HG02973 (cell line): ENCODE data around the gene GAS7.

Experiments used
- ATAC-seq: cut with Tn5 transposase; IDR thresholded peaks from one replicate; pipeline ENCODE4 v1.9.1; 2021; ENCODE audit warnings: moderate library complexity; ENCODE audit not compliant: unreplicated experiment

GAS7 gene

GRCh38 chr17:9899280-9900043 lies 298.9 kb downstream of the GAS7 start:
- ATAC-seq, result no peak

DNA sequence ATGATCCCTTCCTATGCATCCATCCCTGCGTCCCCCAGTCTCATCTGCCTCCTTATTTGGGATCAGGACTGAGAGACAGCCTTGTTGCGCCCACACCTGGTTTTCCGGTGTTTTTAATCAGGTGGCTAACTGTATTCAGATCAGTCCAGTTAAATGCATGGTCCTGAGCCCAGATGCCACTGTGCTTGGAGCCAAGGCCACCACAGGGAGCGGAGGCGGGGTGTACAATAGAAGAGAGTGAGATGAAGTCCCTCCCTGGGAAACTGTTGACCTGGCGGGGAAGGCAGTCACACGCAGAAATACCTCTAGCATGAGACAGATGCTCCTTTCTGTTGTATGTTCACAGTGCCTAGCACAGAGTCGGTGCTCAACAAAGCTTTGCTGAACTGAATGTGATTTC lies 299.6 kb downstream of the GAS7 start:
- ATAC-seq, result no peak

- no peak for ATAC-seq
Observed at GRCh38 chr17:9897372-9897968, 300.9 kb downstream of the GAS7 start.

DNA sequence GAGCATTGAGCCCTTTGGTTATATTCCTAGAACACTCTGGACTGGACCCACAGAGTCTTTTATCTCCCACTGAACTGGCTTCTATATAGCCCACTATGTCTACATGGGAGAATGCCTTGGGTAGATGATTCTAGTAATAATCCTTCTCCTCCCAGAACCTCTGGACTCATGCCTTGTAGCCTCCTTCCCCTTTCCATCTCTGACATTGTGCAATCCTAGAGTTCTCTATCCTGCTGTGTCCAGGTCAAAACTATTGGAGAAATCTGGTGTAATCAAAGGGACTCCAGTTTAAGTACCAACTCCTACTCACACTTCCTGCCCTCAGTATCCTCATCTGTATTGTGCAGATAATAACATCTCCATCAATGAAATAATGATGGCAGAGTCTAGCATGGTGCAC lies 302.5 kb downstream of the GAS7 start:
- ATAC-seq, result no peak

DNA sequence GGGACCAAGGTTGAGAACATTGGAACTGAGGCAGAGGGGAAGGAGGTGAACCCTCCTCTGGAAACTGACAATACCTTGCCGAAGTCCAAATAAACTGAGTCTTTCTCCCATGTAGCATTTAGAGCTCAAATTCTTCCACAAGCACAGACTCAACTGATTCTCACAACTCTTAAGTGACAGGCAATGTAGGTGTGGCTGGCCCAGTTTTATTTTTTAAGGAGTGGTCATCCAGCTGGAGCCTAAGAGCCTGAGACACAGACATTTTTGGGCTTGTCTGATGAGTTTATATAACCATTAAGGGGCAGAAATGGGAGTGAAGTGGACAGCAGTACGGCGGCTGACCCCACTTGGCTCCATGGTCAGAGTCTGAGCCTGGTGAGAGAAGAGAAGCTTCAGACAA lies 304.2 kb downstream of the GAS7 start:
- ATAC-seq, result no peak

DNA sequence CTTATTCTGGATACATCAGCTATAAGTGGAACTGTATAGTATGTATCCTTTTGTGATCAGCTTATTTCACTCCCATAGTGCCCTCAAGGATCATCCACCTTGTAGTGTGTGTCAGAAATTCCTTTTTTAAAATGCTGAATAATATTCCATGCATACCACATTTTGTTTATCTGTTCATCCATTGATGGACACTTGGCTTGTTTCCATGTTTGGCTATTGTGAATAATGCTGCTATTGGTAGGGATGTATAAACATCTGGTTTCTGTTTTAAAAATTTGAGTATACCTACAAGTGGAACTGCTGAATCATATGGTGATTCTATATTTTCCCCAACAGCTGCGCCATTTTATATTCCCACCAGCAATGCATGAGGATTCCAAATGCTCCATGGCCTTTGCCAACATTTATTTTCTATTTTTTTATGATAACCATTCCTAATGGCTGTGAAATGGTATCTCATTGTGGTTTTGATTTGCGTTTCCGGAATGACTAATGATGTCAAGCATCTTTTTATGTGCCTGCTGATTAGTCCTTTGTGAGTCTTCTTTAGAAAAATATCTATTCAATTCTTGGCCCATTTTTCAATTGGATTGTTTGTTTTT lies 304.9 kb downstream of the GAS7 start:
- ATAC-seq, result no peak

- ATAC-seq, result no peak
Observed at GRCh38 chr17:9890124-9890523, 308.3 kb downstream of the GAS7 start.

GRCh38 chr17:9887508-9887907 lies 310.9 kb downstream of the GAS7 start:
- no peak for ATAC-seq

- no peak for ATAC-seq
Observed at GRCh38 chr17:9886141-9886930, 312.1 kb downstream of the GAS7 start.

DNA sequence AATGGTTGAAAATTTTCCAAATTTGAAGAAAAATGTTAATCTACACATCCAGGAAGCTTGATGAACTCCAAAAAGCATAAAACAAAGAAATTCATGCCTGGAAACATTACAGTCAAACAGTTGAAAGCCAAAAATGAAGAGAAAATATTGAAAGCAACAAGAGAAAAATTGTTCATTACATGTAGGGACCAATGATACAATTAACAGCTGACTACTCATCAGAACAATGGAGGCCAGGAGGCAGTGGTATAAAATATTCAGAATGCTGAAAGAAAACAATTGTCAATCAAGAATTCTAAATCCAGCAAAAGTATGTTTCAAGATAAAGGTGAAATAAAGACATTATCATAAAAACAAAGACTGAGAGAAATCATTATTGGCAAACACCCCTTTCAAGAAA lies 315.0 kb downstream of the GAS7 start:
- ATAC-seq, result no peak

GRCh38 chr17:9880582-9880999 lies 317.8 kb downstream of the GAS7 start:
- ATAC-seq, result no peak

- ATAC-seq, result no peak
Observed at GRCh38 chr17:9878786-9879525, 319.4 kb downstream of the GAS7 start.

GRCh38 chr17:9878356-9878755 lies 320.1 kb downstream of the GAS7 start:
- ATAC-seq, result no peak

- no peak for ATAC-seq
Observed at GRCh38 chr17:9875441-9875840, 323.0 kb downstream of the GAS7 start.

DNA sequence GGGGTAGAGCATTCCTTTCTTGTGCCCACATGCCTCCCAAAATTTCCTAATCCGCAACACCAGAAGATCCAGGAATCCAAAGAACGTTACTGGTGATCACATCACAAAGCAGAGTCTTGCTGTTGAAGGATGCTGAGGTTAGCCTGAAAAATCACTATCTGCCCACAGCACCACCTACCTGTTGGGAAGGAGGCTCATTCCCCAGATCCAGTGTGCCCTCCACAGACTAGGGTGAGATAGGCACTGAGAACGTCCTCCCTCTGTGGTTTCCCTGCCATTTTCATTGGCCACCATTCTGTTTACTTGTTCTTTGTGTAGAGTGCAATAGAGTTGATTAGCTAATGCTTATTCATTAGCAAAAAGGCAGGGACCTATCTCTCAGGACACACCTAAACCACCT lies 323.7 kb downstream of the GAS7 start:
- no peak for ATAC-seq

DNA sequence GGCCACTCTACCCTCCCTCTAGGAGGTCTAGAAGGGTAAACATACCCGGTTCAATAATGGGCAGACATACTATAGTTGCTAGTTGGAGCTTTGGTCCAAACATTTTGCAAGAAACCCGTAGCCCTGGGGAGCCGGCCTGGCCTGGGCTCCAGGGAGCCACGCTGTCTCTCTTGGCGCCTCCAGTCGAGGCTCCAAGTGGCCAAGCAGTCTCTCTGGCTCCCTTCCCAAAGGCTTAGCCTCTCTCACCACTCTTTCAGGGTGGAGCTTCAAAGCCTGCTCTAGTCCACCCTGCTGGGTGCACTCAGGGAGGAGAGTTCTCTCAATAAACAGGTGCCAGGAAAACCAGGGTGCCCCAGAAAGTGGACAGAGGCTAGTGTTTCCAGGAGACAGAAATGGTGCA lies 325.6 kb downstream of the GAS7 start:
- no peak for ATAC-seq

DNA sequence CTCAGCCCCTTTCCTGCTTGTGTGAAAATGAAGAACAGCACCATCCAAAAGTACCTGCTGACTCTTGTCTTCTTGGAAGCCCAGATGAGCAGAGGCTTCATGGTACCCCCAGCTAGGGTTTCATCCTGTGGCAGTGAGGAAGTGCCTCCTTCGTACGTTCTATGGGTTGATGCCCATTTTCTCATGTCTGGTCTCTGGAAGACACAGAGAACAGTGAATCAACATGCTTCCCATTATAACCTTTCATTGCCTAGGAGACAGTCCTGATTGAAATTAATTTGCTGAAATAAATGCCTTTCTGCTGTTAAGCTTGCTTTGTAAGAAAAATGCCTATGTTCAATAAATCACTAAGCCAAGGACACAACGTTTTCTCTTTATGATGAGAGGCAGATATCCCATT lies 329.9 kb downstream of the GAS7 start:
- no peak for ATAC-seq

GRCh38 chr17:9865586-9865985 lies 332.8 kb downstream of the GAS7 start:
- ATAC-seq, result no peak

GRCh38 chr17:9862949-9863348 lies 335.5 kb downstream of the GAS7 start:
- no peak for ATAC-seq

DNA sequence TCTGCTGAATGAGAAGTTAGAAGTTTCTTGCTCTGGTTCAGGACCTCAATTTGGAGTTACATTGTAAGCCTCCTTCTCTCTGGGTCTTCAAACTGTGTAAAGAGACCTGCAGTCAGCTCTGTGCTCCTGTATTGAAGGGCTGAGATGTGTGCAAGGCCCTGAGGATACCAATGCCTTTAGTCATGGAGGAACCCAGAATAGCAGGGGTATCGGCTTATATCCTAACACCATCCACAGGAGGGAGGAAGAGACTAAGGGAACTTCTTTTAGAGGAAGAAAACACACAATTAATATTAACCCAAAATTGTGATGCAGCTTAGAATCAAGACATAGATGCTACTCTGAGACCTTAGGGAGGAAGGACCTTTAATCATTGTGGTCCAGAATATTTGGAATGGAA lies 336.2 kb downstream of the GAS7 start:
- no peak for ATAC-seq

GRCh38 chr17:9860851-9861250 lies 337.6 kb downstream of the GAS7 start:
- no peak for ATAC-seq
